Middle frontal gyrus (tissue), 1 donor: ENCODE results near the gene PSMD10.

Experiments used
- DNase-seq: peaks from one replicate; pipeline ENCODE4 v3.0.0-alpha.2; 2015; ENCODE audit warnings: low spot score; ENCODE audit errors: extremely low spot score

PSMD10 gene, protein sequence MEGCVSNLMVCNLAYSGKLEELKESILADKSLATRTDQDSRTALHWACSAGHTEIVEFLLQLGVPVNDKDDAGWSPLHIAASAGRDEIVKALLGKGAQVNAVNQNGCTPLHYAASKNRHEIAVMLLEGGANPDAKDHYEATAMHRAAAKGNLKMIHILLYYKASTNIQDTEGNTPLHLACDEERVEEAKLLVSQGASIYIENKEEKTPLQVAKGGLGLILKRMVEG

DNA sequence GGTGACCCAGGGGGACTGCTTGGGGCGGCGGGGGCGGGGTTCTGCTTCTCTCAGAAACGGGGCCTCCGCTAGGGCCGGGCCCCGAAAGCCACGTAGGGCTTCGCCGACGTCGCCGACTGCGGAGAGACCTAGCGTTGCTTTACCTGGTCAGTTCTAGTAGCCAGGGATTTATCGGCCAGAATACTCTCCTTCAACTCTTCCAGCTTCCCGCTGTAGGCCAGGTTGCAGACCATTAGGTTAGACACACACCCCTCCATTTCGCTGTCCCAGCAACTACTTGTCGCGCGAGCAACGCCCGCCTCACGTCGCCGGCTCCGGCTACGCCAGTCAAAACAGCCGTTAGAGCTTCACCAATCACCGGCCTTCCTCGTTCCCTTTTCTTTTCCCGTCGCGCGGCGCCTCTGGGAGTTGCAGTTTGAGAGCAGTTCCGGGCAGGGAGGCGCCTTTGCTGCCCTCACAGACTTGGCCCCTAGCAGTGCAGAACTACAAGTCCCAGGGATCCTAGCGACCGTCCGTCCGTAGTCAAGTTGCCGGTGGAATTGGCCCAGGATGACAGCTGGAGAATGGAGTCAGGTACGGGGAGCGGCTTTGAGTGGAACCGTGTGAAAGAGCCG is at the start of gene PSMD10, which contains the start of gene ATG4A:
TSS of gene PSMD10 (minus strand) at position 279 of the 614 bp plus-strand sequence. CDS start at position 257, 22 bp downstream.
TSS of gene ATG4A (plus strand) at position 515 of the 614 bp plus-strand sequence. CDS start at position 564, 49 bp downstream.
- DNase-seq, result peak; percentile 83

DNA sequence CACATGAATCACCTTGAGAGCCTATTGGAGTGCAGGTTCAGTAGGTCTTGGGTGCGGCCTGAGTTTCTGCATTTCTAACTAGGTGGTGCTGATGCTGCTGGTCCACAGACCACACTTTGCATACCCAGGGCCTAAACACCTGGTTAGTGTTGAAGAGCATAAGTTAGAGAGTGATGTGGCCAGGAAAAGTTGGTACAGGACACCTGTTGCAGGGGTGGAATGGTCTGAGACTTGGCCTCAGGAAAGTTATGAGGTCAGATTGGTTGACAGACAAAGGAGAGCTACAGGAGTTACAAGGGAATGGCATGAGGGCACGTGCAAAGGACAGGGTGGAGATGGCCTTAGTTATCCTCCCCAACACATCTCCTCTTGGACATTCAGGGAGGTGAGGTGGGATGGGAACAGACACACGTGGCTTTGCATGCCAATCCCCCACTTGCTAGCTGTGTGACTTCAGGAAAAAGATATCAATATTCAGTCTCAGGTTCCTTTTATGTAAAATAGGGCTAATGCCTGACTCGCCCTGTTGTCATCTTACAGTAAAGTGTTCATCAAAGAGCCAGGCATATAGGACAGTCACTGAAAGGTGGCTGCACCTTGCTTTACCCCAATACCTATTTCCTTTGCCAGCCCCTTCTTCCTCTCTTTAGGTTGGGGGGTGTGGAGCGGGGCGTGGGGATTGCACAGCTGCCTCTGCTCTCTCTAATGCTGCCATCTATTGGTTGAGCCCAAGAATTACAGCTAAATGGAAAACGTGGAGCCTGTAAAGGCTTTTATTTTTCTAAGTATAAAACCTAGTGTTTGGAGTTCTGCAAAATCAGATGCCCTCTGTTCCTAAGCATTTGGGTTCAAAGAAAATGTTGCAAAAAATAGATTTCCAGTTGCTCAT is 47.7 kb upstream of the PSMD10 start:
- DNase-seq, result no peak

DNA sequence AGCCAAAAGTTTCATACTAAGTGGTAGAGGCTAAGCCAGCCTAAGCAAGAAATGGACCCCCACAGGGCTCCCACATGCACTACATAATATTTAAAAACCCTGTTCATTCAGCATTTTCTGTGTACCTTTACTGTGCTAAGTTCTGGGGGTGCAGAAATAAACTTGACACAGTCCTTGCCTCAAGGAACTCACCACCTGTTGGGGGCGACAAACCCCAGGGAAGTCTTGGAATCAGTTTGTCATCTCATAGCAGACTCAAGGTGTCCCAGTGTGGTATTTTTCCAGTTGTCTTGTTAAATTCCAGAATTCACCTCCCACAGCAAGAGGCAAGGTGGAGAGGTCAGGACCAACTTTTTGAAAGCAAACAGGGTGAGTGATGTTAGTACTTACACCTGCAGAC is 43.4 kb upstream of the PSMD10 start:
- no peak for DNase-seq

DNA sequence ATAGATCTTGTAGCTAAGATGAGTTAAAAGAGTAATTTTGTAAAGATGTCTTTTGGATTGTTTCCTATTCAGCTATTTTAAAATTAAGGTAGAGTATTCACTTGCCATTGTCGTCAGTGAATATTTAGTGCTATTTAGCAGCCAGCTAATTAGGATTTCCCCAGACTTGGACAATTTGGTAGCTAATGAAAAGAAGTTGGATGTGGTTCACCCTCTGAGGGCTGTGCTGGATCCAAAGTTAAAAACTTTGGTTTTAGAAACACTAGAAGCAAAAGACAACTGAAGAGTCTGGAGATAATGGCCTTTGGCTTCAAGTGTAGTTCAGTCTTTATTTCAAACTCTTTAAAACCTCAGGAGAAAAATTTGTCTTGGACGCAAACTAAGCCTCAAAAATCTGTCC is 41.5 kb upstream of the PSMD10 start:
- DNase-seq, result no peak

DNA sequence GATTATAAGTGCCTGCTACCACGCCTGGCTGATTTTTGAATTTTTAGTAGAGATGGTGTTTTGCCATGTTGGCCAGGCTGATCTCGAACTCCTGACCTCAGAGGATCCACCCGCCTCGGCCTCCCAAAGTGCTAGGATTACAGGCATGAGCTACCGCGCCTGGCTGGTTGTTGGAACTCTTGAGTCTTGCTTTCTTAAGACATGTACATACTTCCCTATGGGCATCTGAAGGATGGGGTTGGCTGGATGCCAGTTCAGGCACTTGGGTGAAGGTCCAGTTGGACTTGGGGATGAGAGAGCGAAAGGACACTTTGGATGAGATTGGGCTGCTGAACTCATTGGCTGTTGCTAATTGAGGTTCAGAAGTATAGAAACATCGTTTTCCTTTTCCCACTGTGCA is 40.7 kb upstream of the PSMD10 start:
- no peak for DNase-seq

DNA sequence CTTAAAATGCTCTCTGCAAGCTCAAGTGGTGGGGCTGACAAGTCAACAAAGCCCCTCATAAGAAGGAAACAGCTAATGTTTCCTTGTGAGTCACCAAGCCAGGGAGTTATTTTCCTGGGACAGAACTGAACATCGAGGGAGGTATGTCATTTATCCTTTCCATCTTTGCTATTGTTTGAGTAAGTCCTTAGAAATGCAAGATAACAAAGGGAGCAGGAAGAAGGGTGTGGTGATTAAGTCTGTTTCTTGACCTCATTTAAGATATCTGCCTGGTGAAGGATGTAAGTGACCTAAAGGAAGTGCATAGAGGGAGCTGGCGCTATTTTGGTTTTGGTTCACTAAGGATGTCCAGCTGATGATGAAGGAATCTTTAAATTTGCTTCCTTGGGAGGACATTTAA is 40.1 kb upstream of the PSMD10 start:
- no peak for DNase-seq

DNA sequence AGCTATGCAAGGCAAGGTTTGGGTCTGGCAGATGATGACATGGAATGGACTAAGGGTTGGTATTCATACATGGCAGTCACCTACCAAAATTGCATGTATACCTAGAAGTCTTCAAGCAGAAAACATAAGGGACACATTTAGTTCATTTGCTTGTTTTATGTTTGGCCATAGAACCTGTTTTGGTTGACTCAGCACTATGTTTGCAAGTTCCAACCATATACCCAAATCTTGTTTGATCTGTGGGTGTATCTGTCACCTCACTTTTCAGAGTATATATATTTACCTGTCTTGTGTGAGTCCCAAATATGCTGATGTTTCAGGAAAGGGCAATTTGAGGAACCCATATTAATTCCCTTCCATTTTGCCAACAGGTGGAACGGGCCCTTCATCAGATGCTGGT is 39.5 kb upstream of the PSMD10 start:
- no peak for DNase-seq

DNA sequence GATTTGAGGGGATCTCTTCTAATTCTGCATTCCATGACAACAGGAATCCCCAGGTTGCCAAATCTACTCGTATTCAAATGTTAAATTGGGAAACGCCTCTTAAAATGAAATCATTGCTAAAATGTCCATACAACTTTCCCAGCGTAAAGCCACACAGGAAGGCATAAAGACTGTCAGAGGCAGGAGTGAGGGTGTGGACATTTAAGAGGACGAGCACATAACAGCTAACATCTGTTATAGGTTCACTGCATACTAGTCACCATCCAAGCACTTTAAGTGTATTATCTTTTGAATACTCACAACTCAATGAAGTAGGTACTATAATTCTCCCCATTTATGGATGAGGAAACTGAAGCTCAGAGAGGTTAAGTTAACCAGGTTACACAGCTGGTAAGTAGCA is 35.8 kb upstream of the PSMD10 start:
- no peak for DNase-seq

DNA sequence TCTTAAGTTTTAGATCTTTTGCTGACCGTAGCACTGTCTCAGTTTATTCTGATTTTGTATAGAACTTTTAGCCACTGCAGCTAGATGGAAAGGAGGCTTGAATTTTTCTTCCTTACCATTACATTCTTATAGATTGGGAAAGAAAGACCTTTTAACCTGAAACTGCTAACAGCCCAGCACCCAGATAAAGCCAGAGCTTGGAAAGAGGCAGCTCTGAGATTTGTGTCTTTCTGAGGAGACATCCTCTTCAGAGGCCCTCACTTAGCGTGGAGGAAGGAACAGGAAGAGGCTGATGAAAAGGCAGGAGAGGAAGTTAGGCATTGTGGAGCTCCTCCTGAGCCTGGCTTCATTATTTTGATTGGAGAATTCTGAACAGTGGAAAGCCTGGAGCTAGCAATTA is 35.3 kb upstream of the PSMD10 start:
- DNase-seq, result no peak

DNA sequence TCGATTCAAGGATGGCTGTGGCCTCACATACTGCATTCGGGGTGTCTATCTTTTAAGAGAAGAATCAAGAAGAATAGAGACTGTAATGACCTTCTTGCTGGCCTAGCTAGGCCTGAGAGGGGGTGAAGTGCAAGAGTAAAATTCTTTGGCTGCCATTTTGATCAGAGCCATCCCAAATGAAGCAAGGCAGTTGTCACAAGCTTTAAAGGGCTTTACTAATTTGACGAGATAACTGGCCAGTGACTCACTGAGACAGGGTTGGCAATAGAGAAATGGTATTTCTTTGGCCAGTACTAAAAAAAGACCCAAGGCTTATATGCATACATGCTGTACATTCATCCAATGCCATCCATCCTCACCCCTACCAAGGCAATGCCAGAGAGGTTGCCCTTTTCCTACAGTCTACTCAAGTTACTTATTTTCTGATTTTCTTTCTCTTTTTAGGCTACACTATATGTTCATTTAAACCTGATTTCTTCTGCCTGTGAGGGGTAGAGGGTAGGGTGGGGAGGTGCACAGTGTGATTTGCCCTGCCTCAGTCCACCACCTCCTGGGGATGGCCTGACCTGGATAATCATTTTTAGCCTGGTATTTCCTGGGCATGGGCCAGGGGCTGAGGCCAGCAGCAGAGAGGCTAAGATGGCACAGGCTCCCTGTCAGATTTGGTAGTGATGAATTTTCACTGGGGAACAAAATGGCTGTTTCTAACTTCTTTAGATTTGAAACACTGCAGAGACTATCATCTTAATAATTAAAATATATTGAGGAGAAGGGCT is 32.4 kb upstream of the PSMD10 start:
- no peak for DNase-seq

DNA sequence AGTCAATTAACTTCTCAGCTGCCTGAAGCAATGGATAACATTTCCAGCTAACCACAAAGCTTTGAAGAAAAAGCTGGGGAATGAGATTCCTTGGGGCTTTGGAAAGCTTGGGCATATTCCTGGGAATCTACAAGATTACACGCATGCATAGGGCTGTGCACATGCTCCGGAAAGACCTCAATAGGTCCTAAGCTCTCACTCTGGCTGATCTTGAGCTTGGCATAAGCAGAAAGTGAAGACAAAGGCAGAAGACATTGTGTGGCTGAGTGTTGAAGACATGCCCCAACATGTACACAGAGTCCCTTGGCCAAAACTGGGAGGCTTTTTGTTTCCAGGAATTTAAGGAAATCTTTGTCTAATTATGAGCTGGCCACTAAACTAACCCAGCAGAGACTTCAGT is 31.4 kb upstream of the PSMD10 start:
- DNase-seq, result no peak

DNA sequence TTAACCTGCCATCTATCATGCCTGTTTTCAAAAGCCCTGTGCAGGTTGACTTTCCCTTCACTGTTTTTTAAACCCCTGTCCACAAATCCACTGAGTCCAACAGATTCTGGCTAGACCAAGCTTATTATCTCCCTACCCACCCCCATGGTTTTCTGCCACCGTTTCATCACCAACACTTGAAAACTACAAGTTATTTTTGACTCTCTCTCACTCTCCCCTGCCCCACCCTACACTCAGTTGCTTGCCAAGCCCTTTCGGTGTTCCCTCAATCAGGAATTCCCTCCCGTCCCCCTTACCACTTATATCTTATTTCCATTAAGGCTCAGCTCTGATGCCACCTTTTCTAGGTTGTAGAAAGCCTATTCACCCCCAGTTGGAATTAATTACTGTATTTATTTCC is 29.9 kb upstream of the PSMD10 start:
- no peak for DNase-seq

DNA sequence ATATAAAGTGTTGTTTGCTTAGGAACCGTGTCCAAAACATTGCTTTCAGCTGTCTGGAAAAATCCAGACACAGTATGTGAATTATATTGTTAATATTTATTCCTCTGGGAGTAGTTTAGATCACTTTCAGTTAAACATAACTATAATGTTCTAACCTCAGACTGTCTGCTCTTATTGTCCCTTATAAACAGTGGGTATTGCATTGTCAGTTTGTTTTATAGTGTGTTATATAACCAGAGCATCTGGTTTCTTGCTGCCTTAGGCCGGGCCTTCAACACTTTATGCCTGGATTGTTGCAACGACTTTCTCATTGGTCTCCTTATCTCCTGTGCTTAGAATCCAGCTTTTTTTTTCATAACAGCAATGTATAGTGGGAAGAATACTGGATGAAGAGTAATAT is 26.6 kb upstream of the PSMD10 start:
- DNase-seq, result no peak

DNA sequence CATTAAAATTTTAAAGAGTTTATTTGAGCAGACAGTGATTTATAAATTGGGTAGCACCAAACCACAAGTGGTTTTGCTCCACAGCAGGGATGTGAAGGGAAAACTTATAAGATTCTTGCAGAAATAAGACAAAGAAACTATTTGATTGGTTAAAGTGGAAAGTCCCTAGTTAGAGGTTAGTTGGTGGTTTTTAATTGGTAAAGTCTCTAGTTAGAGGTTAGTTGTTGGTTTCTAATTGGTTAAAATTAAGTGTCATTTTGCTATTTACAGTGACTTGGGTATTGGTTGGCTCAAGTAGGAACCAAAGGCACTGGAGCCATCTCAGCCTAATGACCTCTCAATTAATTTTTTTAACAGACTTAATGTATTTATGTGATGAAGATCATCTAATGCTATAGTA is 23.2 kb upstream of the PSMD10 start:
- no peak for DNase-seq

DNA sequence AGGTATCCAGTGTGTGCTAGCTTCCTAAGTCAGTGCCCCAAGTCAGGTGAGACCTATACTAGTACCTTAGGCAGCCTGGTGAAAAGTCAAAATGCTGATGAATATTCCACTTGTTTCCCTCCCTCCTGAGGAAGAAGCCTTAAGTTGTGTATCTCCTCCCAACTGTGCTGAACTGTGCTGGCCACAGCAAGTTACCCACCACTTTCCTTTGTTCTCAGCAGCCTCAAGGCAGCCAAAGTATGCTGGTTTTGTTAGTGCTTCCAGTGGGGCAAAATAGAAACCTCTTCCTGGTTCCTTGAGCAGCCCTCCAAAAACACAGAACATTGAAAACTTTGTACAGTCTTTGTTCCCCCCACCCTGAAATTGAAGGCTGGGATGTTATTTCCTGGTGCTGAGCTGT is 14.1 kb upstream of the PSMD10 start:
- no peak for DNase-seq

DNA sequence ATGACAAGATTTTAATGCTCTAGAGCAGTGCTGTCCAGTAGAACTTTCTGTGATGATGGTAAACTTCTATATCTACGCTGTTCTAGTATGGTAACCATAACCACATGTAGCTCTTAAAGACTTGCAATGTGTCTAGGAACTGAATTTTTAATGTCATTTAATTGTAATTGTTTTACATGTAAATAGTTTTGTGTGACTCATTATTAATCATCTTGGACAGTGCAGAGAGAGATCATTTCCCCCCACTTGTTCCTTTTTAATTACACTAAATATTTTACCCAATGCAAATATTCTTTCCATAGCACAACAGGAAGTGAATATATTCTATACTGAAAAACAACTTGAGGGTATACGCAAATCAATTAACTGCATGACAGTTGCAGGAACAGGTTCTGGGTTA is 6.0 kb upstream of the PSMD10 start:
- no peak for DNase-seq

DNA sequence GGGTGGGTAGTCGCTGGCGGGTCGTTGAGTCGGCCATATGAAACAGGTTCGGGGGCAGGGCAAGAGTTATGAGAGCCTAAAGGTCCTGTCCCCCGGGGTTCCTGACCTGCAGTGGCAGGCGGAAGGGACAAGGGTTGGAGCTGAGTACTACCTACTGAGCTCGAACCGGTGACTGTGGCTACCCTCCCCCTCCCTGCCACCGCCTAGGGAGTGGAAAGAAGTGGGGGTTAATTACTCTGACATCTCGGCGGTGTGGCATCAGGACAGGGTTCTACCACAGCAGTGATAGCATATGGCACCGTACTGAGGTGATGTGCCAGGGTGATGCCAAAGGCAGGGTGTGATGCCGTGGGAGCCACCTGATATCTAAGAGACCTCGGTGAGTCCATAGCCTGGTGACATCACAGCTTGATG is 543 bp upstream of the PSMD10 start:
- no peak for DNase-seq

DNA sequence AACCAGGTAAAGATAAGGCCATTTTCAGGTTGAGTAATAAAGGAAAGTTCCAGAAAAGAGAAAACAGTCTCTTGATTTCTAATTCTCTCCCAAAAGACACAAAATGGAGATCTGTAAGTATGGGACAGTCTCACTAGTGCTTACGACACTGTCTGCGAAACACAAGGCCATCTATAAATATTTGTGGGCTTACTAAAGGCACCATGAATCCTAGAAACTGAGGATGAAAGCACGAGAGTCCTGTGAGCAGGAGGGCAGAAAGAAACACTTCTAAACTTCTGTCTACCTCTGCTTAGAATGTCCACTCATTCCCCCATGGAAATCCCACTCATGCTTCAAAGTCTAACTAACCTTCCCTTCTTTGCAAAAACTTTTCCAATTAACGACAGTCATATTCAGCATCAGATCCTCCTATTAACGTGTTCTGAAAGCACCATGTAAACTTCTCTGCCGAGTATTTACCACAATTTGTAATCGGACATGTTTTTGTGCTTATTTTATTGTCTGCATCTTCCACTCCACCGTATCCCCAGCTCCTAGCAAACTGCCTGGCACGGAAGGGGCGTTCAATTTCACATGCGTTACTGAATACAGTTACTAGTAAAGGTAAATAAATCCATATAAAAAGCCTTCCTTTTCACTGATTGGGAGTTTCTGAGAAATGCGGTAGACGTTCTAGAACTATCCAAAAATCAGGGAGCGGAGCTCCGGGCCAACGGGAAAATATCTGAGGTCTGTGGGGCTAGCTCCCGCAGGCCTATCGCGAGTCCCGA is 665 bp downstream of the PSMD10 start:
- DNase-seq, result no peak

DNA sequence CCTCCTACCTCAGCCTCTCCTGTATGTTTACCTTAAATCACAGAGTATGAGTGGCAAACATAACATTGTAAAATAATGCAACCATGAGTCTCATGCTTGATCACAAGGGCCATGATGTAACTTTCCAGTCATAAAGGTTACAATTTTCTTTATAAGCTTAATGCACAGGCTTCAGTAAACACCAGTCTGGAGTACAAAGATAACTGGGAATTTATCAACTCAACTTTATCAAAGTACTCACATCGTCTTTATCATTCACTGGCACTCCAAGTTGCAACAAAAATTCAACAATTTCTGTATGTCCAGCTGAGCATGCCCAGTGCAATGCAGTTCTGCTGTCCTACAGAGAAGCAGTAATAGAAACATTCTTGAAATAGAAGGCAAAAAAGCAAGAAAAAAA is 2.8 kb downstream of the PSMD10 start:
- no peak for DNase-seq

DNA sequence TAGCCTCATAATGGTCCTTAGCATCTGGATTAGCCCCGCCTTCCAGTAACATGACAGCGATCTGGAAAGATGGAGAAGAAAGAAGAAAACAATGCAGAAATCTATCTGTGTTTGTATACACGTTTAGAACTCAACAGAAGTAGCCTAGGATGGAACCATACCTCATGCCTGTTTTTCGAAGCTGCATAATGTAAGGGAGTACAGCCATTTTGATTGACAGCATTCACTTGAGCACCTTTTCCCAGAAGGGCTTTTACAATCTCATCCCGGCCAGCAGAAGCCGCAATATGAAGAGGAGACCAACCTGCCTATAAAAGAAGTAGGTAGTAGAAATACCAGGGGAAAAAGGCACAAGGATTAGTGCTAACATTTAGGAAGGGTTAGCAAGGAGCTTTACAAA is 3.5 kb downstream of the PSMD10 start:
- no peak for DNase-seq

DNA sequence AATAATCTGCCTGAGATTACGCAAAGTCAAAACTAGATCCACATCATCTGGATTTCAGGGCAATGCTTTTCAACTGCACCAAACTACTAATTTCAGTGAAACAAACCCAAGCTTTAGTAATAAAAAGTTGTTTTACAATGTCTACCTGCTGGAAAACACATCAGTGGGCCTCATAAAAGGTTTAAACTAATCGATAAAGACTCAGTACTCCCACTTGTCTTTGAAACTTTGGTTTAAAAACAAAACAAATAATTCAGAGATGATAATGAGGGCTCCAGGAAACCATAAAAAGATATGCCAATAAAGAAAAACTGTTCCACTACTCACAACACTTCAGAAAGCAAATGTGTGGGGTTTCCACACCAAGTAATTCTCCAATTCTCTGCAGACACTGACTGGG is 10.2 kb downstream of the PSMD10 start:
- DNase-seq, result no peak
